Eye (tissue), 1 donor: ENCODE data around the gene RPGRIP1L.

ENCODE experiments used
- DNase-seq: peaks from one replicate; pipeline ENCODE4 v3.0.0-alpha.2; 2015

The RPGRIP1L gene

DNA sequence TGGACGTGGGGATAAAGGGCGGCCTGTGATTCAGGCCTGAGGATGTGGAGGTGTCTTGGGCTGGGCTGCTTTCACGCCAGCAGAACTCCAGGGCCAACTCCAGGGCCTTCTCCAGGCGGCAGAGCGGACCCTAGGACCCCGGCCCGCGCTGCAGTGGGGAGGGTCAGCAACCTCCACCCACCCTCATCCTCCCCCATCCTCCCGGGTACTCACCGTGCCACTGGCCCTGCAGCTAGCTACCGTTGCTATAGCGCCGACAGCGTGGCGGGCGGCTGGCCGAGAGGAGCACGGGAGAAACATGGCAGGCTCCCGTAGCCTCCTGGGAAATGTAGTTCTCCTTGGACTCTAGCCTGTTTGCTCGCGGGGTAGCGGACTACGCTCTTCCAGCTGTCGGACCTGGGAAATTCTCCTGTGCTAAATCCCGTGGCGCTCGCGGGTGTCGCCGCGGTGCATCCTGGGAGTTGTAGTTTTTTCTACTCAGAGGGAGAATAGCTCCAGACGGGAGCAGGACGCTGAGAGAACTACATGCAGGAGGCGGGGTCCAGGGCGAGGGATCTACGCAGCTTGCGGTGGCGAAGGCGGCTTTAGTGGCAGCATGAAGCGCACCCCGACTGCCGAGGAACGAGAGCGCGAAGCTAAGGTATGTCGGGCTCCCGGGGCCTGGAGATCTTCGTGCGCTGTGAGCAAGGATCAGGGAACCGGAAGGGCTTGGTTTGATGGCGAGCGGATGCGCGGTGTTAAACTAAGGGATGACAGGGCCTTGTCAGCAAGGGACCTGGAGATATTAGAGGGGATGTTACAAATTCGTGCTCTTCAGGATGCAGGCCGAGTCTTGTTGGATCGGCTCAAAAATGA is at the start of gene RPGRIP1L, which contains the start of gene FTO:
RPGRIP1L (minus strand) TSS at position 270 of the 855 bp plus-strand sequence. CDS start 3,136 bp downstream, outside the sequence.
FTO (plus strand) TSS at position 567 of the 855 bp plus-strand sequence.
- peak; percentile 100 for DNase-seq

DNA sequence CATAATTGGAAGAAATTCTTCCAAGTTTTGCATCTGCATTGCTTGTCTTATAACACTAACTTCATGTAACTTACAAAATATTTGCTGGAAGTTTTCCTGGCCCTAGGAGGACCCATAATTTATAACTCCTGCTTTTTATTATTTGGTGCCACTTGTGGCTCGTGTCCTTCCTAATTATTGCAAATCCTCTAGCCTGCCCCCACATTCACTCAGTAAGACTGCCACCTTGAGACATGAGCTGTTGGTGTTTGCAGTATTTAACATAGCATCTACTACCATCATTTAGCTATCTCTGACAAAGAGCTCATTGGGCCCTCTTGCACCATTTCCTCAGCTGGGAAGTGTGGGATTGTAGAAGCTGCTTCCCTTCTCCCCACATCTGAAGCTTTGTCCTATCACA is 49.8 kb upstream of the RPGRIP1L start:
- no peak for DNase-seq

DNA sequence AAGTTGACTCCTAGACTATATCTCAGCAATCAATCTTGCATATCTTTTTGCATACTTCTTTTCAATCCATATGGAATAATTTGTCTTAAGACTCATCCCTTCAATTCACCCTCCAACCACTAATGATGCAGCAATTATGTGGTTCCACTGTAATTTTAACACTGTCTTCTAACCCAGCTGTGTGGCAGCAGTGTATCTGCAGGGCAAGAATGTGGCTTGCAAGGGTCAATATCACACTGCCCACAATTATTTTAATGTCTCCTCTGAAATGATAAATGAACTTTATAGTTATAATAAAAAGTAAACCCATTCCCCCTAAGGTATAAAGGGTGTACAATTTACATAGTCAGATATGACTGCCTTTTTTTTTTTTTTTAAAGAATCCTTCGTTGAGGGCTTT is 48.9 kb upstream of the RPGRIP1L start:
- no peak for DNase-seq

DNA sequence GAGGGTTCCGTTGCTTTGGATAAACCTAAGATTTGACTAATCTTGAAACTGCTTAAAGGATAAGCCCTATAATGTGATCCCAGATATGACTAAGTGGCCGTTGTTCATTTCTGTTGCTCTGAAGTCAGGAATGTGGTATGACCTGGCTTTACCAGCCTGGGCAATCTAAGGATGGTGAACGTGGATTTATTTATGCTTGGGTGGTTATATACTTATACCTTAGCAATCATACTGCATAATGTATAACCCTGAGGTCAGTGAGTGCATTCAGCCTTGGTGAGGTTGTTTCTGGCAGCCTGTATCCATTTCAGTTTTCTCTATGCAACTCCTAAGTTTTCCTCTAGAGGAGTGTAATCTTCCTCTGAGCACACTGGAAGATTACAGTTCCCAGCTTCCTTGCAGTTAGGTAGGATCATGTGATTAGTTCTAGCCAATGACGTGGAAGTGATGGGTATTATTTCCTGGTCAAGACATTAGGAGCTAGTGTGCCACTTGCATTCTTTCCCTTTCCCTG is 42.2 kb upstream of the RPGRIP1L start:
- peak; percentile 32 for DNase-seq

DNA sequence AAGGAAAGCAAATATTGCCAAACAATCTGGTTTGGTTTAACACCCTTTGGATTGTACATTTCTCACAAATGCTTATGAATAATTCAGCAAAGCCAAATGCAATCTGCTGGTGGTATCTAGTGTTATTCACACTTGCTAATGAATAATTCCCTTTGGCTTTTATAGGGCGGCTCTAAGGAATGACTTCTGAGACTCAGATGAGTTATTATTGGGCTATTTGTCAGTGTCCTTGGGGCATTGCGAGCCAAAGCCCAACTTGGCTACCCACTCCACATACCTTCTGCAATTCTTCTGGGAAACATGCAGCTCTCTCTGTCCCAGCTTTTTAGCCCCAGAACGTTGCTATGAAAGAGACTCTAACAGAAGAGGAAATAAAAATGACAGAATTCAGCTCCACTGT is 41.4 kb upstream of the RPGRIP1L start:
- peak; percentile 39 for DNase-seq

DNA sequence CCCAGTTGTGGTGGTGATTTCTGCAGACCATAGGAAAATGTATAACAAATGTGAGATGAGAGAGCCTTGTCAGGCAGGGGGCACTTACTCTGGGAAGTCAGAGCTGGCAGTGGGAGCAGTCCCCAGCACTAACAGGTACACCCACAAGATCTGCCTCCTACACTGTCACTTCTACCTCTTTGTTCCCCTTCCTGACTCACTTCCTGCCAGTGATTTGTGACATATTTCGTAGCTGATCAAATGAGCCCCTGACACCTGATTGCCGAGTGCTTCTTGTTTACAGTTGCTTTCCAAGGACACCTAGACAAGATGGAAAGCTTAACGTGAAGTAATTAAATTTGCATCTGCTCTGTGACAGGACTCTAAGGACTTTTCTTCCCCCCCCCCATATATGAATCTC is 40.8 kb upstream of the RPGRIP1L start:
- DNase-seq = no peak

DNA sequence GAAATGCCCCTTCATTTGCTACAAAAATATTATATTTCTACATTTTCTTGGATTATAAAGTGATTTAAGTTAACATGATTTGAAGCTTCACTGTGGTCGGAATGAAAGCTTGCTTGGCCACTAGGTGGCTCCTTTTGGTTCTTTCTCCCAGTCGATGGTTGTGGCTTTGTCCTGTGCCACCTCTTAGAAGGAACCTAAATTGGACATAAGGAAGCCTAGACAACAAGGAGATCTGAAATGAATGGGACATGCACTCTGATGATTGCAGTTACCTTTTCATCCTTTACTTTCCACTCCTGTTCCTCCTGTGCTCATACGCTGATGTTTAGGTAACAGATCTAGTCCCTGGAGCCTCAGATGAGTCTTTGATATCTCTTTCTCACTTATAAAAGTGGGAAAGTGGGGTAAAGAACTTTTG is 39.5 kb upstream of the RPGRIP1L start:
- DNase-seq = no peak

DNA sequence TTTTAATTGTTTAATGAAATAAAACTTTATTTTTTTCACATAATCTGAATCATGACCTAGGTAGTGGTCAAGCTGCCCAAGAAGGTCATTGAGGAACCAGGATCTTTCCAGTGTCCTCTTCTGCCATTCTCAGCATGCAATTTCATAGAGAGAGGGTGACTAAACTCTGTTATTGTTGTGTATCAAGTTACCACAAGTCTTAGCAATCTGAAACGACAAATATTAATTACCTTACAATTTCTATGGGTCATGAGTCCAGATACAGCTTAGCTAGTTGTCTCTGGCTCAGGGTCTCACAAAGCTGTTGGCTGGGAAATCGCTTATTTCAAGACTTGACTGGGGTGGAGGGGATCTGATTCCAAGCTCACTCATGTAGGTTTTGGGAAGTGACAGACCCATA is 37.9 kb upstream of the RPGRIP1L start:
- DNase-seq = no peak

DNA sequence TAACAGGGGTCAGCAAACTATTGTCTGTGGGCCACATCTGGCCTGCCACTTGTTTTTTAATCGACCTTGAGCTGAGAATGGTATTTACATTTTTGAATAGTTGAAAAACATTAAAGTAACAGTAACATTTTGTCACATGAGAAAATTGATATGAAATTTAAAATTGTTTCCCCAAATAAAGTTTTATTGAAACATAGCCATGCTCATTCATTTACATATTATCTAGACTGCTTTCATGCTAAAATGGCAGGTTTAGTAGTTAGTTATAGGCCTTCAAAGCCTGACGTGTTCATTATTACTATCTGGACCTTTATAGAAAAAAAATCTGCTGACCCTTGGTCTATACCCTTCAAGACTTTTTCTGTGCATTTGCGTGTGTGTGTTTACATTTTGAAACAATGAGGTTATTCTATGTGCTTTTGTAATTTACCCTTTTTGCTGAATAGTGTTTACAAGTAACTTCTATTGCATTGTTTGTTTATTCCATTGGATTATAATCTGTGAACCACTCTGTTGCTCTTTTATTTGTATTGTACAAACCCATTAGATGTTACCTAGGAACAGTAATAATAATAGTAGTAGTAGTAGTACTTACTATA is 37.4 kb upstream of the RPGRIP1L start:
- DNase-seq = no peak

DNA sequence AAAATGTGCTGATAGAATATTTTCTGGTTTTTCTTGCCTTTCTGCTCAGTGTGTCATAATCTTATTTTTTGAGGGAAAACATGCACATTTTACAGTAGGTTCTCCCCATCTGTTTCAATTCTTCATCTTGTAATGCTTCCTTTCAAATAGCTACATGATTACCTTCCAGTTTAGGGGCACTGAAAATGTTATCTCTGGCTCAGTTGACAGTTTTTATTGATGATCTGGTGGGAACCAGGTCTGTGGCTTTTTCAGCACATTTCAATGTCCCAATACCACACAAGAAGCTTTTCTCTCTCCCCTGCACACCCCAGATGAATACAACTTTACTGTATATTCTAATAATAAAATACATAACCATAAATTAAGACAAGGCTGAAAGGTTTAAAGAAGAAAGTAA is 36.8 kb upstream of the RPGRIP1L start:
- no peak for DNase-seq

DNA sequence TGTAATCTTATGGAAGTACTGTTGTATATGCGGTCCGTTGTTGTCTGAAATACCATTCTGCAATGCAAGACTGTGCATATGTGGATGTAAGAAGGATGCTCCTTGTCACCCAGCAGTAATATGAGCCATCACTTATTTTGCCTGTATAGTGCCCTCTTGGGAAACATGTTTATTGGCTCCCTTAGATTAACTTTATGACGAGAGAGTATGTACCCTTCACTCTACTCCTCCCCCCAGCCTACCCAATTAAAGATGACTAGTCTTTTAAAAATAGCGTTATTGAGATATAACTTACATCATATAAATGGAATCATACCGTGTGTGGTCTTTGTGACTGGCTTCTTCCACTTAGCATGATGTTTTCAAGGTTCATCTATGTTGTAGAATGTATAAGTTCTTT is 33.9 kb upstream of the RPGRIP1L start:
- DNase-seq = no peak

DNA sequence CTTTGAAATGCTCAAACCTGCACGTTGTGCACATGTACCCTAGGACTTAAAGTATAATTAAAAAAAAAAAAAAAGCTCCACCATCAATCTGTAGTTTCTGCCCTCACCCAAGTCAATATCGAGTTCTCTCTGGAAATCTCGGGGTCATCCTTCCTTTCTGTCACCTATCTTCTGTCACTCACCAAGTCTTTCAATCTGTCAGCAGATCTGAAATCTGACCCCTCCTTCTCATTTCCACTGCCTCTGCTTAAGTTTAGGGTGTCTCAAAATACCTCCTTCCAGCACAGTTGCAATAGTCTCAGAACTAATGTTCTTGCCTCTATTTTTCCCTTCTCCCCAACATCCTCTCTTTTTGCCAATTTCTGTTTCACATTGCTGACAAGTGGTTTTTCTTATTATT is 32.6 kb upstream of the RPGRIP1L start:
- no peak for DNase-seq

DNA sequence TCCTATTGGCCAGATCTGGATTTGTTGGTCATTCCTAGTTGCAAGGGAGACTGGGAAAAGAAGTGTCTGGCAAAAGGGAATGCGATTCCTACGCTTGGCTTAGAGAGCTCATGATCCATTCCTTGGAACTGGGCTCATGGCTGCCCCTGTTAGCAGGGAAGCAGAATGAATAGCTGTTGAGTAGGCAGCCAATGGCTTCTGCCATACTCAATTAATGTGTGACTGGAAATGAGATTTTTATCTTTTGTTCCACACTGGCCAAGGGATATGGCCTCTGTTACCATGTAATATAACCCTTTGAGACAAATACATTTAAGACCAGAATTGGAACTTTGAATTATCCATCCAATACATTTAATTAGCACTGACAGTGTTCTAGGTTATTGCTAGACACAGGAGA is 31.2 kb upstream of the RPGRIP1L start:
- DNase-seq = peak; percentile 21

DNA sequence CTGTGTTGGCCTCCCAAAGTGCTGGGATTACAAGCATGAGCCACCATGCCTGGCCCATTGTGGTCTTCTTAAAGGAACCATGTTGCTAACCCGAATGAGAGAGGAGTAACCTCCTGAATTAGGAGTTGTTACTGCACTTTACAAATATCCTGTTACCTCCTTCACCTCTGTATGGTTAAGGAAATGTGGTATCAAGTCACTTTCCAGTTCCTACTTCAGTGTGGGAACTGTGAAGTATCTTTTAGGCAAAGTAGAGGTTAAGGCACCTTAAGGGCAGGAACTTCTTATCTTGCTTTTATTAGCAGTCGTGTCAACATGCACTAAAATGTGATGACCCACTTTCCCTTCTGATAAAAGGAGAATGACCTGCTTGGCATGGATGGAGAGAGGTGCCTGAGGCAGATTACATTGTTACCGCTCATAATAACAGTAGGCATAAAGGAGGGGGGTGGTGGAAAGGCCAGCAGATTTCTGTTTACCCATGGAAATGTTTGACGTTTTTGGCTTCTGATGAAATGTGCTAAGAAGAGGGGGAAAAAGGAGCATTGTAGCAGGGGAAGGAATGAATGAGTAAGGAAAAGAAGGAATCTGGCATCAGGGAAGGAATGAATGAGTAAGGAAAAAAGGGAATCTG is 28.8 kb upstream of the RPGRIP1L start:
- DNase-seq = no peak

DNA sequence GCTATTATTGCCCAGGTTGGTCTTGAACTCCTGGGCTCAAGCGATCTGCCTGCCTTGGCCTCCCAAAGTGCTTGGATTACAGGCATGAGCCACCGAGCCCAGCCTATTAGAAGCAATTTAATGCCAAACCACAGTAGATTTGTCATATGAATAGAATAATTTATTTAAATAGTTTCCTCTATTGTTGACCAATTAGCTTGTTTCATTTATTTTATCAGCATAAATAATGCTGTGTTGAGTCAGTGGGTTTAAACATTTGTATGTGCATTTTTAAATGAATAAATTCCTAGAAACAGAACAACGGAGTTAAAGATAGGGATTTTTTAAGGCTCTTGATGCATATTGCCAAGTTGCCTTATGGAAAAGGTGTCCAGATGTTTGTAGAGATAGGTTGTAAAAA is 27.0 kb upstream of the RPGRIP1L start:
- no peak for DNase-seq

DNA sequence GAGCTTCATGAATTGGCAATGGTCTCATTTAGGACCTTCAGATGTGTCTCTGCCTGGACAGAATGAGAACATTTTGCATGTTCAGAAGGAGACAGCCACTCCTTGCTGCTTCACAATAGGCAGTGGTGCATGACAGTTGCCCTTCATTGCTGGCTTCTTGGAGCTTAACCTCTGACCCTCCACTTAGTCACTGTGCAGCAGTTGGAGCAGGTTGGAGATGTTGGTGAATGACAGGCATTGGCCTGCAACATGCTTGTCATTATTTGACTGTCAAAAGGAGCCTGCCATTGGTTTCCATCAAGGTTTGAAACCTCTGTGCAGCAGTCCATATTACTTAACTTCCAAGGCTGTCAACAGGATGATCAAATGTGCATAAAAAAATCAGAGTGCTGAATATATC is 23.0 kb upstream of the RPGRIP1L start:
- DNase-seq = peak; percentile 63

DNA sequence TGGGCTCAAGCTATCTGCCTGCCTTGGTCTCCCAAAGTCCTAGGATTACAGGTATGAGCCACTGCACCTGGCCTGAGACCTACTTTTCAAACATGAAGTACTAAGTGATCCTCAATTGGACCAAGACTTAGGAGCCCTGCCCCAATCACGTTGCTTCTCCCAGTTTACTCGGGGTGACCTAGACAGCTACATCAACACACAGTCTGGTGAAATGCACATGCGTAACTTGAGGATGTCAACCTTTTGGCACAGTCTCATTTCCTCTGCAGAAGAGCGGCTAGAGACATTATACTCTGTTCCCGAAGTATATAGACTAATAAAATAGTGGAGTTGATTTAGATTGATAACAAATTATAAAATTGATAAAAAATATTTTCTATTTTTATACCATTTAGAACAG is 17.4 kb upstream of the RPGRIP1L start:
- DNase-seq = no peak

DNA sequence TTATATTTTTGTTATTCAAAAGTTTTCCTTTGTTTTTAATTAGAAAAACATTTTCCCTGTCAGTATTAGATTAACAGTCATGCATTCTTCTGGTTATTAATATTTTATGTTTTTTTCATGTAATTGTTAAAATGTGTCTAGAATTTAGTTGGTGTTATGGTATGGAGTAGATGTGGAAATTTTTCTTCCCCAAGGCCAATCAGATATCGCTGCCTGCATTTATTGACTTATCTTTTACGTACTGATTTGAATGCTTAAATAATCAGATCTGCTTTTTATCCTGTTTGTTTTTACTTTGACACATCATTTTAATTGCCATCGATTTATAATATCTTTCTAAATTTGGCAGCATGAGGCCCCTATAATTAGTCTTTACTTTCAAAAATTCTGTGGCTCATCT is 13.9 kb upstream of the RPGRIP1L start:
- no peak for DNase-seq

DNA sequence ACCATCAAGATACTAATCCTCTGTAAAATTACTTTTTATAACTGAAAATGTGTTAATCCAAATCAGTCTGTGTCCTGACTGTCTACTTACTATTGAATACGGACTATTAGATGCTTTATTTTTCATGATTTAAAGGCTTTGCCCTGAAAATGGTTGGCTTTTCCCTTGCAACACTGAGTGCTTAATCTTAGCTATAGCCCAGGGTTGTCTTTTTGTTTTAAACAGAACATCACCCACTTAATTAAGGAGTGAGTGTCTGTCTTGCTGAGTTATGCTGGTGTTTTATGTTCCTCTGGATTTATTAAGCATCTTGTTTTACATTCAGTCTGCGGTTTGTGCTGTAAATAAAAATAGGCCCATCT is 11.3 kb upstream of the RPGRIP1L start:
- no peak for DNase-seq

DNA sequence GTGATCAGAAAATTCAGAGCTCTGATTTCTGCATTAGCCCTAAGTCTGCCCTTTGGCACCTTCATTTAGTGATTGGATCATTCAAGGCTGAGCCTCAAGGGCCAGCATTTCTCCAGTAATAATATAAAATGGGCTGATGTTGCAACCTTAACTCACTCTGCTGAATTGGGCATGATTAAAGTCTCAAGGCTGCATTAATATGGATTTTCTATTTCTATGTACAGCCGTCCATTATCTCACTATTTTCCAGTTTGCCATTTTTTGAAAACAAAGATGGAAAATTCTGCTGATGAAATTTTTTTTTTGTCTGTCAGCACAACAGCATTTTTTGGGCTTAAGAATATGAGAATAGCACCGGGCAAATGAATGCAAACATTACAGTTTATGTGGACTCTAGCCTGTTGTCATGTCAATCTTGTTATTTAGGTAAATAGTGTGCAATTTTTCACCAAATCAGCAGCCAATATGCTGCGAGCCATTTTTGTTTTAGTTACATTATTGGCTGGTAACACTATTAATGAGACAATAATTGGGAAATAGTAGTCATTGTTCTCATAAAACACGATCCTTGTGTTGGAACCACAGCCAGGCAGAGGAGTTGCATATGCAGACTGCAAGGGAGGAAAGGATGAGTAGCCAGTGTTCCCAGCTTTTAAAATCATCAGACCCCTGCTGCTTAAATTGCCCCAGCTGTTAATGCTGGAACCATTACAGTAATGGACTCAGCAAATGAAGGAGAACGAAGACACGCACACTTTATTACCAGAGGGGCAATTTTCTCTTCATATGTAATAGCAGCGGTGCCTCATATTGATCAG is 10.8 kb upstream of the RPGRIP1L start:
- peak; percentile 82 for DNase-seq

DNA sequence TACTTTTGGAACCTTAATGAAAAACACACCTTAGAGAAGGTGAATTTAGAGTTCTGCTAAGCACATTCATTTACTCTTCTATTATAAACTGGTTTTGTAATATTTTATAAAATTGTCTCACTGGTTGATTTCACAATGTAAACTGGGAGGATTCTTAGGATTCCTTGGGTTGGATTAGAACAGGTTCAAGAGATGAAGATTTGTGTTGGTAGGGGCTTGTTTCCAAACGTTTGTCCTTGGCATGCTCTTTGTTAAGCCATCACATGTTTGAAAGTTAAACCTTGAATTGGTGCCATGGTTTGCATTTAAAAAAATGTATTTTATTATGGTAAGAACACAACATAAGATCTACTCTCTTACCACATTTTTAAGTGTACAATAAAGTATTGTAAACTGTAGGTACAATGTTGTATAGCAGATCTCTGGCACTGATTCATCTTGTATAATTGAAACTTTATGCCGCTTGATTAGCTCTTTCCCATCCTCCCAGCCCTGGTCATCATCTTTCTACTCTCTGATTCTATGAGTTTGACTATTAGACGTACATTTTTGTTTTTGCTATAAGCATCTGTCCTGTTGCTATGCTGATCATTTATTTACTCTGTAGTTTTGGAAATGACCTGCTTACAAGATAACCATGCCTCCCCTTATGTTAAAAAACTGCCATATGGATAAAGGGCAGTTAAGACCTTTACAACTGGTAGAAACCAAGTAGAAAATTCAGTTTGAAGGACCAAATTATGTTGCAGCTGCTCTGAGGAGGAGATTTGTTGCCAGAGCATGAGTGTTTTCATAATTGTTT is 9.9 kb upstream of the RPGRIP1L start:
- peak; percentile 42 for DNase-seq

DNA sequence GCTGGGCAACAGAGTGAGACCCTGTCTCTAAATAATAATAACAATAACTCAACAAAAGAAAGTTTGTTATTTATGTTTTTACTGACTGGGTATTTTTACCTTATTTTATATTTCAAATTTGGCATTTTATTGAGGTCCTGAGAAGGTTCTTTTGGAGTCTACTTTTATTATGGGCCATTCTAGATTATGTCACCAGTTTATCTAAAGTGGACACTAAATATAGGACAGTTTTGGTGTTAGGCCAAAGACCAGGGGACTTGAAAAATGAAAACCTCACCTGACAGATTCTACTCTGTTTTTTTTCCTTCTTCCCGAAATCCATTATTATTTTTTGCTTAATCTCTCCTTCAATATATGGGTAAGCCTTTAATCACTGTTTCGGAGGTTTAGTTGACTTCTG is 8.4 kb upstream of the RPGRIP1L start:
- DNase-seq = no peak
